K562 (cell line): ENCODE data around the gene POU4F1. TPM values are rescaled to one million over a fixed set of nuclear protein-coding genes. Genes with fewer than 3 reads are reported as not detected.

Source experiments
- CREM ChIP-seq: IDR thresholded peaks from 2 replicates; pipeline ENCODE4 v1.6.1; 2014; ENCODE audit warnings: antibody characterized with exemption, low read depth
- EHMT2 ChIP-seq: fragments of 450-650 bp; IDR thresholded peaks from 2 replicates; pipeline ENCODE4 v1.6.1; 2018; ENCODE audit warnings: antibody characterized with exemption
- KHSRP ChIP-seq: fragments of 450-650 bp; IDR thresholded peaks from 2 replicates; pipeline ENCODE4 v1.6.1; 2017
- MIER1 ChIP-seq: fragments of 450-650 bp; IDR thresholded peaks from 2 replicates; pipeline ENCODE4 v1.6.1; 2016; ENCODE audit warnings: antibody characterized with exemption, mild to moderate bottlenecking, low read depth
- NR2C2 ChIP-seq, 2 experiments: fragments of 200-800 bp in 1 of 2; sonication (Bioruptor generic) in 1 of 2; sonication (generic) in 1 of 2; formaldehyde crosslinking in 1 of 2; IDR thresholded peaks; 2 replicates each; pipeline versions ENCODE4 v1.6.1 to v1.8.0; 2016 to 2022; ENCODE audit warnings: mild to moderate bottlenecking in 1 of 2, missing compliant biosample characterization in 1 of 2, missing genetic modification characterization in 1 of 2, missing genetic modification reagents in 1 of 2
- RBM34 ChIP-seq: fragments of 200-400 bp; formaldehyde crosslinking; IDR thresholded peaks from 2 replicates; pipeline ENCODE4 v1.6.1; 2018; ENCODE audit warnings: low read length, borderline replicate concordance; ENCODE audit not compliant: insufficient read depth
- SP1 ChIP-seq: sonication (generic); formaldehyde crosslinking; IDR thresholded peaks from 2 replicates; pipeline ENCODE4 v1.8.1; 2022; ENCODE audit warnings: mild to moderate bottlenecking, missing genetic modification reagents
- ZNF274 ChIP-seq: IDR thresholded peaks from 2 replicates; pipeline ENCODE4 v1.6.1; 2011; ENCODE audit warnings: low read depth, mild to moderate bottlenecking, low read length, moderate library complexity, borderline replicate concordance
- ZNF551 ChIP-seq: fragments of 250-450 bp; sonication (Bioruptor Pico); IDR thresholded peaks from 2 replicates; pipeline ENCODE4 v1.5.0; 2021; ENCODE audit warnings: mild to moderate bottlenecking, moderate library complexity
- ZNF766 ChIP-seq: fragments of 200-800 bp; sonication (Bioruptor generic); conservative IDR thresholded peaks from 2 replicates; pipeline ENCODE4 v1.6.1; 2016; ENCODE audit warnings: missing genetic modification characterization, missing compliant biosample characterization
- polyA plus RNA-seq, 8 experiments: library from polyadenylated mRNA; depleted of rRNA in 4 of 8; stranded (reverse) in 5 of 8; unstranded in 3 of 8; fragments of >200 nt; fragmentation: Nextera tagmentation in 2 of 8; fragmentation: Illumina TruSeq in 1 of 8; extraction: Ambion mirVana in 2 of 8; extraction: Trizol in 1 of 8; gene quantifications; 2 replicates each; pipeline versions ENCODE4 v1.2.1 to v1.2.3, GENCODE V29; 2011 to 2014; ENCODE audit warnings: inconsistent platforms in 1 of 8, missing spikeins in 1 of 8
- total RNA-seq, 7 experiments: library from RNA; depleted of rRNA in 6 of 7; stranded (reverse); fragments of >200 nt in 6 of 7; fragmentation: Illumina TruSeq in 2 of 7; extraction: Trizol in 2 of 7; gene quantifications; 2 replicates each; pipeline versions ENCODE4 v1.2.1 to v1.2.3, GENCODE V29; 2011 to 2021; ENCODE audit warnings: low replicate concordance in 1 of 7
- TF ChIP-seq, protein P1 (sequence below): fragments of 250-450 bp; sonication (Bioruptor Pico); IDR thresholded peaks from 2 replicates; pipeline ENCODE4 v1.5.1; 2021; ENCODE audit warnings: mild to moderate bottlenecking
- TF ChIP-seq, protein P2 (sequence below): sonication (generic); formaldehyde crosslinking; IDR thresholded peaks from 2 replicates; pipeline ENCODE4 v1.8.0; 2022; ENCODE audit warnings: missing genetic modification reagents, mild to moderate bottlenecking, borderline replicate concordance
- TF ChIP-seq, protein P3 (sequence below): sonication (generic); formaldehyde crosslinking; IDR thresholded peaks from 2 replicates; pipeline ENCODE4 v1.8.0; 2022; ENCODE audit warnings: missing genetic modification reagents, mild to moderate bottlenecking, moderate library complexity, borderline replicate concordance
- TF ChIP-seq, protein P4 (sequence below): fragments of 450-650 bp; IDR thresholded peaks from 2 replicates; pipeline ENCODE4 v1.6.1; 2016; ENCODE audit warnings: mild to moderate bottlenecking
- TF ChIP-seq, protein P5 (sequence below): fragments of 450-650 bp; formaldehyde crosslinking; conservative IDR thresholded peaks from 2 replicates; pipeline ENCODE4 v1.4.0; 2022; ENCODE audit warnings: mild to moderate bottlenecking, missing genetic modification characterization
- TF ChIP-seq, protein P6 (sequence below), 2 experiments: fragments of 200-800 bp in 1 of 2; sonication (Bioruptor generic) in 1 of 2; sonication (generic) in 1 of 2; formaldehyde crosslinking in 1 of 2; IDR thresholded peaks in 1 of 2; conservative IDR thresholded peaks in 1 of 2; 2 replicates each; pipeline versions ENCODE4 v1.5.0 to v1.6.1; 2016 to 2020; ENCODE audit warnings: missing compliant biosample characterization in 1 of 2, missing genetic modification characterization in 1 of 2, missing genetic modification reagents in 1 of 2

POU4F1 gene
- total and polyA plus RNA-seq, 9 of the 15 experiments (the other 6 are each of a cell fraction or from before 2014, with no cell fraction given), result 0.61 to 2.8 (median 1.5) TPM

DNA sequence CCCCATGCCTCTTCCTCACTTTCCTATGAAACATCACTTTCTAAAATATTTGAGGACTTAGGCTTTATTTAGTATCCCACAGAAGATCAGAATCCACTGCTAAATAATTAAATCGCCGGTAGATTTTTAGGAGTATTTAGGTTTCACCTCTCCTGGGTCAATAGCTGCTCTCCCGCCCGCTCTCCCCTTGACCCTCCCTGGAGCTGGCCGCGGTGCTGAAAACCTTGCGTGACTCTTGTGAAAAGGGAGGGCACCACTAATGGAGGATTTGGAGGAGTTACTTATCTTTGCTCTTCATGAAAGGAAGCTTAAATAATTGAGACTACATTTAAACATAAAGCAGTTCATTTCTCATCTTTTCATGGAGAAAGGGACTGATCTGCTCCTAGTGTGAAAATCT is 14.1 kb downstream of the POU4F1 start (continued):
- TF ChIP-seq, protein P1, sequence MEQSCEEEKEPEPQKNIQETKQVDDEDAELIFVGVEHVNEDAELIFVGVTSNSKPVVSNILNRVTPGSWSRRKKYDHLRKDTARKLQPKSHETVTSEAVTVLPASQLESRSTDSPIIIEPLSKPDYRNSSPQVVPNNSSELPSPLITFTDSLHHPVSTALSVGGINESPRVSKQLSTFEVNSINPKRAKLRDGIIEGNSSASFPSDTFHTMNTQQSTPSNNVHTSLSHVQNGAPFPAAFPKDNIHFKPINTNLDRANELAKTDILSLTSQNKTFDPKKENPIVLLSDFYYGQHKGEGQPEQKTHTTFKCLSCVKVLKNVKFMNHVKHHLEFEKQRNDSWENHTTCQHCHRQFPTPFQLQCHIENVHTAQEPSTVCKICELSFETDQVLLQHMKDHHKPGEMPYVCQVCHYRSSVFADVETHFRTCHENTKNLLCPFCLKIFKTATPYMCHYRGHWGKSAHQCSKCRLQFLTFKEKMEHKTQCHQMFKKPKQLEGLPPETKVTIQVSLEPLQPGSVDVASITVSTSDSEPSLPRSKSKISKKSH, result no peak
- TF ChIP-seq, protein P2, sequence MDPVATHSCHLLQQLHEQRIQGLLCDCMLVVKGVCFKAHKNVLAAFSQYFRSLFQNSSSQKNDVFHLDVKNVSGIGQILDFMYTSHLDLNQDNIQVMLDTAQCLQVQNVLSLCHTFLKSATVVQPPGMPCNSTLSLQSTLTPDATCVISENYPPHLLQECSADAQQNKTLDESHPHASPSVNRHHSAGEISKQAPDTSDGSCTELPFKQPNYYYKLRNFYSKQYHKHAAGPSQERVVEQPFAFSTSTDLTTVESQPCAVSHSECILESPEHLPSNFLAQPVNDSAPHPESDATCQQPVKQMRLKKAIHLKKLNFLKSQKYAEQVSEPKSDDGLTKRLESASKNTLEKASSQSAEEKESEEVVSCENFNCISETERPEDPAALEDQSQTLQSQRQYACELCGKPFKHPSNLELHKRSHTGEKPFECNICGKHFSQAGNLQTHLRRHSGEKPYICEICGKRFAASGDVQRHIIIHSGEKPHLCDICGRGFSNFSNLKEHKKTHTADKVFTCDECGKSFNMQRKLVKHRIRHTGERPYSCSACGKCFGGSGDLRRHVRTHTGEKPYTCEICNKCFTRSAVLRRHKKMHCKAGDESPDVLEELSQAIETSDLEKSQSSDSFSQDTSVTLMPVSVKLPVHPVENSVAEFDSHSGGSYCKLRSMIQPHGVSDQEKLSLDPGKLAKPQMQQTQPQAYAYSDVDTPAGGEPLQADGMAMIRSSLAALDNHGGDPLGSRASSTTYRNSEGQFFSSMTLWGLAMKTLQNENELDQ (CRISPR knock-in tag), result no peak
- TF ChIP-seq ZNF551 (CRISPR knock-in tag) (no peak), ZNF766 (CRISPR knock-in tag) (peak; percentile 43; the same call in 1 of the 2 replicates), MIER1 (peak; percentile 94), NR2C2 (CRISPR knock-in tag; IDR thresholded peaks at IDR 0.05) (no peak), NR2C2 (tag; IDR thresholded peaks at IDR 0.05) (peak; percentile 35; the same call in 1 of the 2 replicates), ZNF274 (no peak), RBM34 (no peak), EHMT2 (peak; percentile 96), SP1 (CRISPR knock-in tag) (no peak), CREM (peak; percentile 38; the same call in 1 of the 2 replicates), KHSRP (no peak)
- TF ChIP-seq, protein P3, sequence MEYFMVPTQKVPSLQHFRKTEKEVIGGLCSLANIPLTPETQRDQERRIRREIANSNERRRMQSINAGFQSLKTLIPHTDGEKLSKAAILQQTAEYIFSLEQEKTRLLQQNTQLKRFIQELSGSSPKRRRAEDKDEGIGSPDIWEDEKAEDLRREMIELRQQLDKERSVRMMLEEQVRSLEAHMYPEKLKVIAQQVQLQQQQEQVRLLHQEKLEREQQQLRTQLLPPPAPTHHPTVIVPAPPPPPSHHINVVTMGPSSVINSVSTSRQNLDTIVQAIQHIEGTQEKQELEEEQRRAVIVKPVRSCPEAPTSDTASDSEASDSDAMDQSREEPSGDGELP, result 0 out of 2 replicates have a peak, but pooled peaks have one; percentile 17
- TF ChIP-seq, protein P4, sequence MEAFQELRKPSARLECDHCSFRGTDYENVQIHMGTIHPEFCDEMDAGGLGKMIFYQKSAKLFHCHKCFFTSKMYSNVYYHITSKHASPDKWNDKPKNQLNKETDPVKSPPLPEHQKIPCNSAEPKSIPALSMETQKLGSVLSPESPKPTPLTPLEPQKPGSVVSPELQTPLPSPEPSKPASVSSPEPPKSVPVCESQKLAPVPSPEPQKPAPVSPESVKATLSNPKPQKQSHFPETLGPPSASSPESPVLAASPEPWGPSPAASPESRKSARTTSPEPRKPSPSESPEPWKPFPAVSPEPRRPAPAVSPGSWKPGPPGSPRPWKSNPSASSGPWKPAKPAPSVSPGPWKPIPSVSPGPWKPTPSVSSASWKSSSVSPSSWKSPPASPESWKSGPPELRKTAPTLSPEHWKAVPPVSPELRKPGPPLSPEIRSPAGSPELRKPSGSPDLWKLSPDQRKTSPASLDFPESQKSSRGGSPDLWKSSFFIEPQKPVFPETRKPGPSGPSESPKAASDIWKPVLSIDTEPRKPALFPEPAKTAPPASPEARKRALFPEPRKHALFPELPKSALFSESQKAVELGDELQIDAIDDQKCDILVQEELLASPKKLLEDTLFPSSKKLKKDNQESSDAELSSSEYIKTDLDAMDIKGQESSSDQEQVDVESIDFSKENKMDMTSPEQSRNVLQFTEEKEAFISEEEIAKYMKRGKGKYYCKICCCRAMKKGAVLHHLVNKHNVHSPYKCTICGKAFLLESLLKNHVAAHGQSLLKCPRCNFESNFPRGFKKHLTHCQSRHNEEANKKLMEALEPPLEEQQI, result 0 out of 2 replicates have a peak, but pooled peaks have one; percentile 24
- TF ChIP-seq, protein P5, sequence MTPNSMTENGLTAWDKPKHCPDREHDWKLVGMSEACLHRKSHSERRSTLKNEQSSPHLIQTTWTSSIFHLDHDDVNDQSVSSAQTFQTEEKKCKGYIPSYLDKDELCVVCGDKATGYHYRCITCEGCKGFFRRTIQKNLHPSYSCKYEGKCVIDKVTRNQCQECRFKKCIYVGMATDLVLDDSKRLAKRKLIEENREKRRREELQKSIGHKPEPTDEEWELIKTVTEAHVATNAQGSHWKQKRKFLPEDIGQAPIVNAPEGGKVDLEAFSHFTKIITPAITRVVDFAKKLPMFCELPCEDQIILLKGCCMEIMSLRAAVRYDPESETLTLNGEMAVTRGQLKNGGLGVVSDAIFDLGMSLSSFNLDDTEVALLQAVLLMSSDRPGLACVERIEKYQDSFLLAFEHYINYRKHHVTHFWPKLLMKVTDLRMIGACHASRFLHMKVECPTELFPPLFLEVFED (CRISPR knock-in tag), result no peak
- TF ChIP-seq, protein P6, sequence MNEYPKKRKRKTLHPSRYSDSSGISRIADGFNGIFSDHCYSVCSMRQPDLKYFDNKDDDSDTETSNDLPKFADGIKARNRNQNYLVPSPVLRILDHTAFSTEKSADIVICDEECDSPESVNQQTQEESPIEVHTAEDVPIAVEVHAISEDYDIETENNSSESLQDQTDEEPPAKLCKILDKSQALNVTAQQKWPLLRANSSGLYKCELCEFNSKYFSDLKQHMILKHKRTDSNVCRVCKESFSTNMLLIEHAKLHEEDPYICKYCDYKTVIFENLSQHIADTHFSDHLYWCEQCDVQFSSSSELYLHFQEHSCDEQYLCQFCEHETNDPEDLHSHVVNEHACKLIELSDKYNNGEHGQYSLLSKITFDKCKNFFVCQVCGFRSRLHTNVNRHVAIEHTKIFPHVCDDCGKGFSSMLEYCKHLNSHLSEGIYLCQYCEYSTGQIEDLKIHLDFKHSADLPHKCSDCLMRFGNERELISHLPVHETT (CRISPR knock-in tag; conservative IDR thresholded peaks at IDR 0.05 in 1 of 2, IDR thresholded peaks at IDR 0.05 in 1 of 2), result no peak
